ENCODE data around the gene CHCHD10. TPM values are rescaled to one million over a fixed set of nuclear protein-coding genes. Genes with fewer than 3 reads are reported as not detected.

The CHCHD10 gene
- total and polyA plus RNA-seq, 2 of the 4 experiments (the other 2 are of a cell fraction), result 2.2 to 11.2 TPM

DNA sequence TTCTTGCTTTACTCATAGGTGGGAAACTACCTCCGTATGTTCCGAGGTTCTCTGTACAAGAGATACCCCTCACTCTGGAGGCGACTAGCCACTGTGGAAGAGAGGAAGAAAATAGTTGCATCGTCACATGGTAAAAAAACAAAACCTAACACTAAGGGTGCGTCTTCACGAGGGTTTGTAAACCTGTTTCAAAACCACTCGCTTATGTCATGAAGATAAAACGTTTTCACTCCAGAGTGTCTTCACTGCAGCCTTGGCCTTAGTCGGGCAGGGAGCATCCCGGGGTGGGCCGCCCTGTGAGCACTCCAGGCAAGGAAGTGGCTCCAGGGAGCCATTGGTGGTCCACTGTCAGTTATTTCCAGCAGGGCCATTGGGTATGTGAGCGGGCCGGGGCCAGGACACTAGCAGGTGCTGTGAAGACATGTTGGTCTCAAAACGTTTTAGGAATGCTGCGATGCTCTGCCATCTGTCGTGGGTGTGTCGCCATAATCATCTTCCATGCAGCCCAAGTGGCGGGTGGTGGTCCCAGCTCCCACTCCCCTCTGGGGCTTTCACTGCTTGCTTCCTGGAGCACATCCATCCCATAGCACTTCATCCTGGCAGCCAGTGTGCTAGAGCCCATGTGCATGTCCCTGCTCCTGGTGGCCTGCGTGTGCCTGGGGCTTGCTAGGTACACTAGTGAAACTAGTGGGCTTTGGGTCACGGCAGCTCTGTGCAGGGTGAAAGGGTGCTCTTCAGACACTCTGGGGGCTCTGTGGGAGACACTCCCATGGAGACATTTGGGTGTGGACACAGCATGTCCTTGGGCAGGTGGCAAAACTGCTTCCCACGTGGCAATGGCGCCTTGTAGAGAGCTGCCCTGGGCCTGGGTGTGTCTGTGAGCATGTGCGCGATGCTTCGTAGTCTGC is 24.2 kb upstream of the CHCHD10 start:
- dilution Hi-C loops (cut with HindIII; ENCODE audit: low sequenced_read_pairs, unreplicated experiment) (no loop called here), intact Hi-C loops (cut with micrococcal nuclease) (no loop called here), in situ Hi-C loops (cut with MboI; ENCODE audit: low sequenced_read_pairs) (no loop called here)
- POLR2A ChIA-PET (ENCODE audit: unreplicated experiment), result no interaction called here
- Histone ChIP-seq H3K9me1 (ENCODE audit: insufficient read depth, low read length) (peaks cover 12% of the 10 kb centered on the region; the same call in 1 of the 2 replicates), H3K4ac (ENCODE audit: low read depth, low read length) (no peak overlapping the region), H3K9me3 (ENCODE audit: control insufficient read depth, insufficient read depth, low read length) (no peaks in the 10 kb centered on the region), H3K4me1 (ENCODE audit: control insufficient read depth, insufficient read depth, low read length) (peaks cover 10% of the 10 kb centered on the region), H3K36me3 (ENCODE audit: control insufficient read depth, insufficient read depth, low read length) (peaks cover 46% of the 10 kb centered on the region), H3K9ac (ENCODE audit: low read depth, low read length) (no peak overlapping the region), H2AK5ac (ENCODE audit: low read depth, low read length) (no peak overlapping the region), H3K4me2 (ENCODE audit: low read depth, low read length) (no peak overlapping the region; the same call in 1 of the 2 replicates), H2BK120ac (ENCODE audit: low read depth, low read length) (no peak overlapping the region), H3K56ac (ENCODE audit: extremely low read depth, insufficient read depth, low read length) (no peak overlapping the region), H3K18ac (ENCODE audit: low read depth, low read length) (no peak overlapping the region), H3K23ac (ENCODE audit: low read depth, low read length) (no peak overlapping the region), H3K14ac (replicated peaks; ENCODE audit: low read depth, low read length) (no peak overlapping the region), H2AK9ac (replicated peaks; ENCODE audit: low read depth, low read length, poor library complexity) (peak overlapping the region; percentile 52), H3K27ac (ENCODE audit: insufficient read depth, low read length) (peak overlapping the region; percentile 33; the same call in 1 of the 2 replicates), H3K27me3 (ENCODE audit: control insufficient read depth, insufficient read depth, low read length) (no peaks in the 10 kb centered on the region), H4K5ac (ENCODE audit: low read depth, low read length) (no peak overlapping the region), H4K91ac (ENCODE audit: insufficient read depth, low read depth, low read length) (no peak overlapping the region), H3K4me3 (ENCODE audit: insufficient read depth, low read depth, low read length) (no peak overlapping the region), H2BK20ac (ENCODE audit: low read depth, low read length) (no peak overlapping the region), H2AFZ (replicated peaks; ENCODE audit: low read length, poor library complexity) (no peak overlapping the region), H2BK5ac (ENCODE audit: low read depth, low read length, poor library complexity, severe bottlenecking) (no peak overlapping the region), H3K79me1 (ENCODE audit: low read depth in 1 of 2, low read length in 2 of 2) (peaks cover 47 to 65% of the 10 kb centered on the region in 2 experiments), H4K20me1 (ENCODE audit: insufficient read depth, low read length) (peaks cover 62% of the 10 kb centered on the region), H4K8ac (ENCODE audit: low read depth in 2 of 2, low read length in 2 of 2) (peak overlapping the region in 1 of 2 experiments; percentile 14; a peak in 1 of 4 replicates), H2BK15ac (ENCODE audit: low read depth, low read length) (no peak overlapping the region)
- BruUV-seq (replicated peaks), result no TSS peak
- no peak for DNase-seq
- no peak for ATAC-seq (ENCODE audit: low read depth)
- no peak for TF ChIP-seq MAFK (IDR thresholded peaks at IDR 0.05; ENCODE audit: low read depth, low read length)
- TF ChIP-seq NFE2L2 (IDR thresholded peaks at IDR 0.05; ENCODE audit: low read depth, low read length), result no peak
- TF ChIP-seq MXI1 (IDR thresholded peaks at IDR 0.05; ENCODE audit: borderline replicate concordance, low read depth, low read length), result no peak
- no peak for TF ChIP-seq BHLHE40 (IDR thresholded peaks at IDR 0.05; ENCODE audit: low read depth, low read length)
- TF ChIP-seq, protein P1, sequence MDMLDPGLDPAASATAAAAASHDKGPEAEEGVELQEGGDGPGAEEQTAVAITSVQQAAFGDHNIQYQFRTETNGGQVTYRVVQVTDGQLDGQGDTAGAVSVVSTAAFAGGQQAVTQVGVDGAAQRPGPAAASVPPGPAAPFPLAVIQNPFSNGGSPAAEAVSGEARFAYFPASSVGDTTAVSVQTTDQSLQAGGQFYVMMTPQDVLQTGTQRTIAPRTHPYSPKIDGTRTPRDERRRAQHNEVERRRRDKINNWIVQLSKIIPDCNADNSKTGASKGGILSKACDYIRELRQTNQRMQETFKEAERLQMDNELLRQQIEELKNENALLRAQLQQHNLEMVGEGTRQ (IDR thresholded peaks at IDR 0.05; ENCODE audit: low read depth, low read length), result no peak
- TF ChIP-seq POLR2A (IDR thresholded peaks at IDR 0.05; ENCODE audit: low read depth, low read length), result no peak
- TF ChIP-seq CTCF (conservative IDR thresholded peaks at IDR 0.05; ENCODE audit: low read depth, low read length), result no peak
- no peak for TF ChIP-seq MAZ (IDR thresholded peaks at IDR 0.05; ENCODE audit: borderline replicate concordance, low read depth, low read length)
- TF ChIP-seq RAD21 (IDR thresholded peaks at IDR 0.05; ENCODE audit: low read length), result no peak
- WGBS, 2 experiments (ENCODE audit: extremely low coverage in 2 of 2, insufficient read length in 1 of 2), result 88% methylated on average over 6 of the region's 25 CpGs; no CpG with 5 or more reads in 1 of the 2 experiments
- CTCF ChIA-PET, result no interaction called here

Measured in IMR-90 (cell line).